Kidney (tissue), 14 donors: ENCODE results near the gene MBD3L5. TPM values are rescaled to one million over a fixed set of nuclear protein-coding genes. Genes with fewer than 3 reads are reported as not detected.

ENCODE experiments used
- DNase-seq, 5 donors: peaks; one replicate each; pipeline ENCODE4 v3.0.0-alpha.2; 2013 to 2020
- FAIRE-seq: peaks from 2 replicates; lab custom pipeline; 2012; peaks lifted over from hg19 to GRCh38; lab: Jason Lieb, UNC
- H3K27ac ChIP-seq, 2 donors: one replicate each; pipeline ENCODE4 v1.7.0; 2013; ENCODE audit warnings: low read depth in 2 of 2, low read length in 2 of 2, inconsistent platforms in 1 of 2
- H3K27me3 ChIP-seq: one replicate; pipeline ENCODE4 v1.7.1; 2013; ENCODE audit warnings: low read length, inconsistent platforms; ENCODE audit not compliant: control insufficient read depth, insufficient read depth
- H3K36me3 ChIP-seq, 3 donors: one replicate each; pipeline versions ENCODE4 v1.7.0 to v1.7.1; 2013; ENCODE audit warnings: low read length in 3 of 3, control low read depth in 1 of 3, inconsistent platforms in 1 of 3; ENCODE audit not compliant: insufficient read depth in 3 of 3, control insufficient read depth in 2 of 3
- H3K4me1 ChIP-seq, 3 donors: one replicate each; pipeline versions ENCODE4 v1.7.0 to v1.7.1; 2013; ENCODE audit warnings: low read length in 3 of 3, inconsistent platforms in 1 of 3, low read depth in 1 of 3; ENCODE audit not compliant: control insufficient read depth in 2 of 3, insufficient read depth in 2 of 3
- H3K4me3 ChIP-seq, 3 donors: one replicate each; pipeline versions ENCODE4 v1.7.0 to v1.8.1; 2013; ENCODE audit warnings: low read length in 3 of 3, control low read depth in 1 of 3, inconsistent platforms in 1 of 3
- H3K9ac ChIP-seq, 3 donors: one replicate each; pipeline versions ENCODE4 v1.7.0 to v1.7.1; 2013; ENCODE audit warnings: low read length in 3 of 3, control low read depth in 1 of 3, inconsistent platforms in 1 of 3
- H3K9me3 ChIP-seq, 3 donors: one replicate each; pipeline versions ENCODE4 v1.7.0 to v1.7.1; 2013; ENCODE audit warnings: low read length in 3 of 3, control low read depth in 1 of 3, inconsistent platforms in 1 of 3; ENCODE audit not compliant: control insufficient read depth in 2 of 3, insufficient read depth in 1 of 3
- CTCF ChIP-seq: IDR thresholded peaks from 3 replicates; pipeline ENCODE4 v1.5.1; 2012; ENCODE audit warnings: mild to moderate bottlenecking, moderate library complexity, borderline replicate concordance; ENCODE audit not compliant: insufficient read depth; ENCODE audit errors: extremely low read depth
- intact Hi-C: fragments of 100-400 bp; cut with DNase I; formaldehyde crosslinking; loops from one replicate; pipeline ENCODE4 v1.11.1; 2022
- polyA plus RNA-seq: library from polyadenylated mRNA; stranded (reverse); fragments of 350-450 nt; fragmentation: Illumina TruSeq; extraction: RNeasy Lipid Tissue Mini Kit (QIAGEN cat#74804); gene quantifications from one replicate; pipeline ENCODE4 v1.2.3, GENCODE V29; 2014; ENCODE audit warnings: low read depth, low replicate concordance; ENCODE audit not compliant: insufficient read depth
- total RNA-seq: library from RNA; stranded (reverse); fragmentation: NEBNext Ultra II Directional; extraction: Animal tissue kit (Norgen Biotek cat#: 25700); gene quantifications from one replicate; pipeline ENCODE4 v1.2.1, GENCODE V29; 2021
- donor health status: control.
- donor health status: control.
- donor health status: control.
- donor health status: control.
- donor health status: control.
- donor health status: DM: yes; HTN: yes; CAD: no.
- donor health status: Normal renal cell carcinoma (clear cell type).

MBD3L5 gene
- total and polyA plus RNA-seq, 2 donors from 2014 or later: not detected

- intact Hi-C loops: no loop called here
- no peak for TF ChIP-seq CTCF
- Histone ChIP-seq H3K4me3 (peak overlapping the region; percentile 47 to 95 (median 63)), H3K36me3 (peaks cover 2 to 9% (median 7%) of the 10 kb centered on the region in 3 donors), H3K9me3 (no peaks in the 10 kb centered on the region), H3K9ac (no peak overlapping the region), H3K27me3 (no peaks in the 10 kb centered on the region), H3K4me1 (peaks cover 0 to 6% (median 0%) of the 10 kb centered on the region in 3 donors), H3K27ac (no peak overlapping the region)
- FAIRE-seq (no peak), DNase-seq (no peak)
Measured at GRCh38 chr19:7068599-7068998, 38.2 kb downstream of the MBD3L5 start.

- Histone ChIP-seq H3K9ac (peak within 1 kb of the TSS; percentile 68 to 96 (median 80)), H3K27me3 (no peaks in the 10 kb centered on the region), H3K36me3 (peaks cover 2 to 11% (median 8%) of the 10 kb centered on the region in 3 donors), H3K27ac (peak within 1 kb of the TSS; percentile 67 to 86), H3K4me1 (peaks cover 0 to 6% (median 0%) of the 10 kb centered on the region in 3 donors), H3K9me3 (no peaks in the 10 kb centered on the region), H3K4me3 (peak within 1 kb of the TSS; percentile 81 to 95 (median 95))
- no peak for FAIRE-seq
- intact Hi-C loops: no loop called here
- no peak for TF ChIP-seq CTCF
- DNase-seq: peak; percentile 98 to 100 (median 99)
Measured at GRCh38 chr19:7069042-7069903, 38.9 kb downstream of the MBD3L5 start, which contains the start of gene ZNF557. TSS of gene ZNF557 (plus strand) at chr19:7069703. CDS start at chr19:7075075, 5,372 bp downstream.

- FAIRE-seq (no peak), DNase-seq (no peak)
- no peak for TF ChIP-seq CTCF
- H3K27me3 ChIP-seq: no peaks in the 10 kb centered on the region
- peak overlapping the region; percentile 68 to 96 (median 80) for H3K9ac ChIP-seq
- peak overlapping the region; percentile 67 to 86 for H3K27ac ChIP-seq
- no peaks in the 10 kb centered on the region for H3K9me3 ChIP-seq
- peaks cover 2 to 13% (median 9%) of the 10 kb centered on the region in 3 donors for H3K36me3 ChIP-seq
- peaks cover 0 to 6% (median 0%) of the 10 kb centered on the region in 3 donors for H3K4me1 ChIP-seq
- peak overlapping the region; percentile 81 to 95 (median 95) for H3K4me3 ChIP-seq
- intact Hi-C loops: no loop called here
Measured at GRCh38 chr19:7069904-7070226, 39.5 kb downstream of the MBD3L5 start.
